GM19239 (cell line): ENCODE results near the gene STX11.

Experiments
- DNase-seq: peaks from one replicate; pipeline ENCODE4 v3.0.0; 2011; ENCODE audit warnings: low spot score; ENCODE audit not compliant: insufficient read length
- FAIRE-seq: peaks from 2 replicates; lab custom pipeline; 2011; peaks lifted over from hg19 to GRCh38; lab: Jason Lieb, UNC

Gene STX11

GRCh38 chr6:144140867-144141266 lies 9.4 kb upstream of the STX11 start:
- FAIRE-seq, result peak; percentile 91
- DNase-seq, result no peak

- no peak for DNase-seq
- no peak for FAIRE-seq
Observed at GRCh38 chr6:144141470-144141869, 8.8 kb upstream of the STX11 start.

- DNase-seq (no peak), FAIRE-seq (peak; percentile 71)
Observed at GRCh38 chr6:144143106-144143505, 7.2 kb upstream of the STX11 start.

- FAIRE-seq, result peak; percentile 35
- no peak for DNase-seq
Observed at GRCh38 chr6:144143878-144144277, 6.4 kb upstream of the STX11 start.

- DNase-seq (no peak), FAIRE-seq (no peak)
Observed at GRCh38 chr6:144144996-144145395, 5.3 kb upstream of the STX11 start.

- DNase-seq (no peak), FAIRE-seq (no peak)
Observed at GRCh38 chr6:144145541-144145940, 4.8 kb upstream of the STX11 start.

GRCh38 chr6:144148886-144149285 lies 1.4 kb upstream of the STX11 start:
- FAIRE-seq (no peak), DNase-seq (no peak)

GRCh38 chr6:144149558-144149893 lies 791 bp upstream of the STX11 start:
- DNase-seq (no peak), FAIRE-seq (no peak)

- peak; percentile 92 for FAIRE-seq
- DNase-seq, result no peak
Observed at GRCh38 chr6:144150710-144151657, 667 bp downstream of the STX11 start.

- peak; percentile 62 for FAIRE-seq
- DNase-seq, result no peak
Observed at GRCh38 chr6:144152334-144152900, 2.1 kb downstream of the STX11 start.

- FAIRE-seq, result peak; percentile 89
Observed at GRCh38 chr6:144153260-144153659, 2.9 kb downstream of the STX11 start.

GRCh38 chr6:144153971-144154370 lies 3.7 kb downstream of the STX11 start:
- peak; percentile 48 for FAIRE-seq
- DNase-seq, result no peak

More at GRCh38 chr6:144153260-144153659, 2.9 kb downstream of the STX11 start:
- no peak for DNase-seq

- no peak for DNase-seq
- peak; percentile 86 for FAIRE-seq
Observed at GRCh38 chr6:144155529-144155928, 5.2 kb downstream of the STX11 start.

GRCh38 chr6:144156338-144156737 lies 6.0 kb downstream of the STX11 start:
- no peak for DNase-seq
- peak; percentile 82 for FAIRE-seq

GRCh38 chr6:144156991-144157390 lies 6.7 kb downstream of the STX11 start:
- no peak for DNase-seq
- FAIRE-seq, result no peak

GRCh38 chr6:144158133-144158532 lies 7.8 kb downstream of the STX11 start:
- no peak for FAIRE-seq

GRCh38 chr6:144159223-144159622 lies 8.9 kb downstream of the STX11 start:
- FAIRE-seq (no peak), DNase-seq (no peak)

More at GRCh38 chr6:144158133-144158532, 7.8 kb downstream of the STX11 start:
- DNase-seq, result no peak

- DNase-seq (no peak), FAIRE-seq (no peak)
Observed at GRCh38 chr6:144159742-144160141, 9.4 kb downstream of the STX11 start.

- FAIRE-seq (no peak), DNase-seq (no peak)
Observed at GRCh38 chr6:144160431-144161005, 10.2 kb downstream of the STX11 start.

GRCh38 chr6:144161975-144162374 lies 11.7 kb downstream of the STX11 start:
- no peak for DNase-seq
- peak; percentile 66 for FAIRE-seq

- FAIRE-seq, result peak; percentile 74
- no peak for DNase-seq
Observed at GRCh38 chr6:144162977-144163376, 12.7 kb downstream of the STX11 start.
